HepG2 (cell line): ENCODE measurements around the gene KCNG4. TPM values are rescaled to one million over a fixed set of nuclear protein-coding genes. Genes with fewer than 3 reads are reported as not detected.

ENCODE experiments used
- BHLHE40 ChIP-seq: IDR thresholded peaks from 2 replicates; pipeline ENCODE4 v1.6.1; 2011; ENCODE audit warnings: low read length, improper control_type of control experiment
- CEBPG ChIP-seq: IDR thresholded peaks from 2 replicates; pipeline ENCODE4 v1.6.1; 2016
- ELF1 ChIP-seq: sonication (generic); formaldehyde crosslinking; IDR thresholded peaks from 2 replicates; pipeline ENCODE4 v1.4.0; 2020; ENCODE audit warnings: missing genetic modification reagents
- GABPA ChIP-seq, 2 experiments: IDR thresholded peaks; 2 replicates each; pipeline ENCODE4 v1.6.1; 2011 to 2016; ENCODE audit warnings: low read depth in 2 of 2, low read length in 1 of 2, missing biosample characterization in 1 of 2, missing genetic modification characterization in 1 of 2
- HDAC2 ChIP-seq: sonication (generic); formaldehyde crosslinking; IDR thresholded peaks from 2 replicates; pipeline ENCODE4 v1.4.0; 2020; ENCODE audit warnings: missing genetic modification reagents
- HNRNPL ChIP-seq: fragments of 200-400 bp; formaldehyde crosslinking; IDR thresholded peaks from 2 replicates; pipeline ENCODE4 v1.6.1; 2017; ENCODE audit warnings: mild to moderate bottlenecking, low read depth, low read length
- KDM2A ChIP-seq: sonication (generic); formaldehyde crosslinking; IDR thresholded peaks from 2 replicates; pipeline ENCODE4 v1.4.0; 2020; ENCODE audit warnings: low read depth, missing genetic modification reagents, borderline replicate concordance
- MIER2 ChIP-seq: IDR thresholded peaks from 2 replicates; pipeline ENCODE4 v1.6.1; 2016; ENCODE audit warnings: missing biosample characterization, missing genetic modification reagents
- MTF1 ChIP-seq: sonication (generic); formaldehyde crosslinking; IDR thresholded peaks from 2 replicates; pipeline ENCODE4 v1.5.0; 2020; ENCODE audit warnings: missing genetic modification reagents
- NFKBIZ ChIP-seq: IDR thresholded peaks from 2 replicates; pipeline ENCODE4 v1.6.1; 2018; ENCODE audit warnings: missing genetic modification reagents, missing compliant biosample characterization
- RBM22 ChIP-seq: fragments of 200-400 bp; formaldehyde crosslinking; optimal IDR thresholded peaks from 2 replicates; pipeline ENCODE3; 2017; ENCODE audit warnings: mild to moderate bottlenecking, low read length, moderate library complexity
- RFXAP ChIP-seq: sonication (generic); formaldehyde crosslinking; IDR thresholded peaks from 2 replicates; pipeline ENCODE4 v1.4.0; 2020; ENCODE audit warnings: missing genetic modification reagents, borderline replicate concordance
- SAP130 ChIP-seq: IDR thresholded peaks from 2 replicates; pipeline ENCODE4 v1.6.1; 2016; ENCODE audit warnings: low read depth
- SMAD3 ChIP-seq: sonication (generic); formaldehyde crosslinking; IDR thresholded peaks from 2 replicates; pipeline ENCODE4 v1.4.0; 2020; ENCODE audit warnings: missing genetic modification reagents
- ZFX ChIP-seq: sonication (generic); formaldehyde crosslinking; IDR thresholded peaks from 2 replicates; pipeline ENCODE4 v1.4.0; 2020; ENCODE audit warnings: mild to moderate bottlenecking, low read depth, missing genetic modification reagents, moderate library complexity
- ZFYVE20 ChIP-seq: sonication (generic); formaldehyde crosslinking; IDR thresholded peaks from 2 replicates; pipeline ENCODE4 v1.8.0; 2023; ENCODE audit warnings: low read depth, mild to moderate bottlenecking, moderate library complexity, missing genetic modification reagents, borderline replicate concordance
- ZMYM3 ChIP-seq: sonication (generic); formaldehyde crosslinking; IDR thresholded peaks from 2 replicates; pipeline ENCODE4 v1.5.1; 2020; ENCODE audit warnings: mild to moderate bottlenecking, missing genetic modification reagents
- ZNF749 ChIP-seq: sonication (generic); formaldehyde crosslinking; IDR thresholded peaks from 2 replicates; pipeline ENCODE4 v1.8.0; 2022; ENCODE audit warnings: mild to moderate bottlenecking, missing genetic modification reagents, moderate library complexity, borderline replicate concordance
- ZNF788 ChIP-seq: sonication (generic); formaldehyde crosslinking; IDR thresholded peaks from 2 replicates; pipeline ENCODE4 v1.5.0; 2020; ENCODE audit warnings: mild to moderate bottlenecking, missing genetic modification reagents, borderline replicate concordance
- polyA plus RNA-seq, 8 experiments: library from polyadenylated mRNA; depleted of rRNA in 3 of 8; stranded (reverse) in 7 of 8; unstranded in 1 of 8; fragments of >200 nt; fragmentation: Illumina TruSeq in 4 of 8; extraction: Trizol in 4 of 8; gene quantifications; 2 replicates each; pipeline versions ENCODE4 v1.2.1 to v1.2.3, GENCODE V29; 2011 to 2016; ENCODE audit warnings: low read depth in 4 of 8, missing spikeins in 1 of 8, mixed read lengths in 1 of 8; ENCODE audit not compliant: insufficient read depth in 1 of 8
- total RNA-seq, 5 experiments: library from RNA; depleted of rRNA; stranded (reverse); fragments of >200 nt; fragmentation: Illumina TruSeq; extraction: Trizol; gene quantifications; 2 replicates each; pipeline ENCODE4 v1.2.3, GENCODE V29; 2016; ENCODE audit warnings: low read depth in 1 of 5
- TF ChIP-seq, protein P1 (sequence below): sonication (generic); formaldehyde crosslinking; IDR thresholded peaks from 2 replicates; pipeline ENCODE4 v1.4.0; 2020; ENCODE audit warnings: missing genetic modification reagents
- TF ChIP-seq, protein P2 (sequence below): sonication (generic); formaldehyde crosslinking; IDR thresholded peaks from 2 replicates; pipeline ENCODE4 v1.4.0; 2020; ENCODE audit warnings: missing genetic modification reagents, borderline replicate concordance
- TF ChIP-seq, protein P3 (sequence below): sonication (generic); formaldehyde crosslinking; IDR thresholded peaks from 2 replicates; pipeline ENCODE4 v1.9.0; 2022; ENCODE audit warnings: missing genetic modification reagents, mild to moderate bottlenecking, borderline replicate concordance

KCNG4 gene
- total and polyA plus RNA-seq, 2 of the 13 experiments (the other 11 are each of a cell fraction or from before 2014, with no cell fraction given) = not detected

DNA sequence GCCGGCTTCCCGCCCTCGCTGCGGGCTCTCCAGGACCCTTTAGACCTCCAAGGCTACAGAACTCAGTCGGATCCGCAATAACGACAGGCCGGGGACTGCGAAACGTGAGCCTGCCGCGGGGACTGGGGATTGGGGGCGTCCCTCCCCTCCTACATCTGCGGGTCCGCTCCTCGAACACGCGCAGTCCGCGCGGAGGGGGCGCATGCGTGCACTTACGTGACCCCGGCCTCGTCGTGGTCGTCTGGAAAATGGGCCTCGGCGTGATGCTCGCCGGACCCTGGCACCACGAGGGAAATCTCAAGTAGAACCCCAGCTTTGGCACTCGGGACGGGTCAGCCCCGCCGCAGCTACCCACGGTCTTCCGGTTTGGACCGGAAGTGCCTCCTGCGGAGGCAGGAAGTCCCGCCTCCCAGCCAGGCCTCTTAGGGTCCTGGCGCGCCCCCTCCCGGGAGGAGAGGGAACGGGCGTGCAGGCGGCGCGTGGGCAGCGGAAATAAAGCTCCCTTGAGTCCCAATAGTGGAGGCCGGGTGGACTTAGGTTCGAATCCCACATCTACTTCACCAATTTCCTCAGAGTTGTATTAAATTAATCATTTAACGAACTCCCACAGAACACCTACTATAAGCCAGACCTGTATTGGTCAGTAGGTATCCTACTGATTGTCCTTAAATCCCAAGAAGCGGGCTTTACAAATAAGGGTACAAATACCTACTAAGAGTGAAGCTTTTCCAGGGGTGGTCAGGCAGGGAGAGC is 53.0 kb downstream of the KCNG4 start, which contains the start of gene TAF1C (continued):
- peak; percentile 96 for TF ChIP-seq GABPA (IDR thresholded peaks at IDR 0.05; ENCODE audit: low read depth, low read length)
- peak; percentile 100 for TF ChIP-seq GABPA (CRISPR knock-in tag; IDR thresholded peaks at IDR 0.05; ENCODE audit: low read depth)
- peak; percentile 82; the same call in 1 of the 2 replicates for TF ChIP-seq ZNF788 (CRISPR knock-in tag)
- TF ChIP-seq MIER2 (CRISPR knock-in tag) = peak; percentile 81
- peak; percentile 97 for TF ChIP-seq SAP130
- TF ChIP-seq SMAD3 (CRISPR knock-in tag) = peak; percentile 85
- peak; percentile 72; the same call in 1 of the 2 replicates for TF ChIP-seq HDAC2 (CRISPR knock-in tag)
- TF ChIP-seq HNRNPL = peak; percentile 69; the same call in 1 of the 2 replicates
- TF ChIP-seq ZFX (CRISPR knock-in tag) = peak; percentile 78
- TF ChIP-seq MTF1 = 0 out of 2 replicates have a peak, but pooled peaks have one; percentile 24
- TF ChIP-seq, protein P1, sequence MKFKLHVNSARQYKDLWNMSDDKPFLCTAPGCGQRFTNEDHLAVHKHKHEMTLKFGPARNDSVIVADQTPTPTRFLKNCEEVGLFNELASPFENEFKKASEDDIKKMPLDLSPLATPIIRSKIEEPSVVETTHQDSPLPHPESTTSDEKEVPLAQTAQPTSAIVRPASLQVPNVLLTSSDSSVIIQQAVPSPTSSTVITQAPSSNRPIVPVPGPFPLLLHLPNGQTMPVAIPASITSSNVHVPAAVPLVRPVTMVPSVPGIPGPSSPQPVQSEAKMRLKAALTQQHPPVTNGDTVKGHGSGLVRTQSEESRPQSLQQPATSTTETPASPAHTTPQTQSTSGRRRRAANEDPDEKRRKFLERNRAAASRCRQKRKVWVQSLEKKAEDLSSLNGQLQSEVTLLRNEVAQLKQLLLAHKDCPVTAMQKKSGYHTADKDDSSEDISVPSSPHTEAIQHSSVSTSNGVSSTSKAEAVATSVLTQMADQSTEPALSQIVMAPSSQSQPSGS (CRISPR knock-in tag) = peak; percentile 69; the same call in 1 of the 2 replicates
- no peak for TF ChIP-seq RBM22
- no peak; the same call in 1 of the 2 replicates for TF ChIP-seq ZNF749 (CRISPR knock-in tag)
- peak; percentile 94 for TF ChIP-seq KDM2A (CRISPR knock-in tag)
- peak; percentile 71 for TF ChIP-seq ZMYM3 (CRISPR knock-in tag)
- TF ChIP-seq, protein P2, sequence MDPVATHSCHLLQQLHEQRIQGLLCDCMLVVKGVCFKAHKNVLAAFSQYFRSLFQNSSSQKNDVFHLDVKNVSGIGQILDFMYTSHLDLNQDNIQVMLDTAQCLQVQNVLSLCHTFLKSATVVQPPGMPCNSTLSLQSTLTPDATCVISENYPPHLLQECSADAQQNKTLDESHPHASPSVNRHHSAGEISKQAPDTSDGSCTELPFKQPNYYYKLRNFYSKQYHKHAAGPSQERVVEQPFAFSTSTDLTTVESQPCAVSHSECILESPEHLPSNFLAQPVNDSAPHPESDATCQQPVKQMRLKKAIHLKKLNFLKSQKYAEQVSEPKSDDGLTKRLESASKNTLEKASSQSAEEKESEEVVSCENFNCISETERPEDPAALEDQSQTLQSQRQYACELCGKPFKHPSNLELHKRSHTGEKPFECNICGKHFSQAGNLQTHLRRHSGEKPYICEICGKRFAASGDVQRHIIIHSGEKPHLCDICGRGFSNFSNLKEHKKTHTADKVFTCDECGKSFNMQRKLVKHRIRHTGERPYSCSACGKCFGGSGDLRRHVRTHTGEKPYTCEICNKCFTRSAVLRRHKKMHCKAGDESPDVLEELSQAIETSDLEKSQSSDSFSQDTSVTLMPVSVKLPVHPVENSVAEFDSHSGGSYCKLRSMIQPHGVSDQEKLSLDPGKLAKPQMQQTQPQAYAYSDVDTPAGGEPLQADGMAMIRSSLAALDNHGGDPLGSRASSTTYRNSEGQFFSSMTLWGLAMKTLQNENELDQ (CRISPR knock-in tag) = no peak
- peak; percentile 60; the same call in 1 of the 2 replicates for TF ChIP-seq NFKBIZ (CRISPR knock-in tag)
- TF ChIP-seq RFXAP (CRISPR knock-in tag) = peak; percentile 82; the same call in 1 of the 2 replicates
- 0 out of 2 replicates have a peak, but pooled peaks have one; percentile 41 for TF ChIP-seq ZFYVE20
- TF ChIP-seq CEBPG (CRISPR knock-in tag) = peak; percentile 27; the same call in 1 of the 2 replicates
- TF ChIP-seq, protein P3, sequence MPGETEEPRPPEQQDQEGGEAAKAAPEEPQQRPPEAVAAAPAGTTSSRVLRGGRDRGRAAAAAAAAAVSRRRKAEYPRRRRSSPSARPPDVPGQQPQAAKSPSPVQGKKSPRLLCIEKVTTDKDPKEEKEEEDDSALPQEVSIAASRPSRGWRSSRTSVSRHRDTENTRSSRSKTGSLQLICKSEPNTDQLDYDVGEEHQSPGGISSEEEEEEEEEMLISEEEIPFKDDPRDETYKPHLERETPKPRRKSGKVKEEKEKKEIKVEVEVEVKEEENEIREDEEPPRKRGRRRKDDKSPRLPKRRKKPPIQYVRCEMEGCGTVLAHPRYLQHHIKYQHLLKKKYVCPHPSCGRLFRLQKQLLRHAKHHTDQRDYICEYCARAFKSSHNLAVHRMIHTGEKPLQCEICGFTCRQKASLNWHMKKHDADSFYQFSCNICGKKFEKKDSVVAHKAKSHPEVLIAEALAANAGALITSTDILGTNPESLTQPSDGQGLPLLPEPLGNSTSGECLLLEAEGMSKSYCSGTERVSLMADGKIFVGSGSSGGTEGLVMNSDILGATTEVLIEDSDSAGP (CRISPR knock-in tag) = peak; percentile 94
- TF ChIP-seq ELF1 (CRISPR knock-in tag) = peak; percentile 99
- TF ChIP-seq BHLHE40 = peak; percentile 54; the same call in 1 of the 2 replicates
